H1 (cell line): ENCODE data around the gene TNFSF18. TPM values are rescaled to one million over a fixed set of nuclear protein-coding genes. Genes with fewer than 3 reads are reported as not detected.

Experiments used
- CTCF ChIA-PET: fragments of 300-600 bp; sonication (Branson Sonifier 250); formaldehyde crosslinking; loops from one replicate; lab custom pipeline; 2021; ENCODE audit not compliant: partially characterized antibody; lab: Charles Lee
- POLR2A ChIA-PET: fragments of 300-600 bp; sonication (Branson Sonifier 250); formaldehyde crosslinking; loops from one replicate; lab custom pipeline; 2021; ENCODE audit warnings: inconsistent platforms; ENCODE audit not compliant: partially characterized antibody; lab: Charles Lee
- DNase-seq, 2 experiments: peaks; one replicate each; pipeline versions ENCODE4 v3.0.0 to v3.0.0-alpha.2; 2010 to 2022; ENCODE audit warnings: low spot score in 2 of 2, low read depth in 1 of 2, mixed read lengths in 1 of 2
- FAIRE-seq: peaks from 2 replicates; lab custom pipeline; 2011; peaks lifted over from hg19 to GRCh38; lab: Jason Lieb, UNC
- H2AFZ ChIP-seq: 2 replicates; pipeline ENCODE4 v1.8.1; 2012; ENCODE audit warnings: low read length, inconsistent platforms
- H2AK5ac ChIP-seq: 2 replicates; pipeline ENCODE4 v1.6.1; 2013; ENCODE audit warnings: low read depth, low read length
- H2BK120ac ChIP-seq: replicated peaks from 2 replicates; pipeline ENCODE3; 2013; ENCODE audit warnings: low read depth, low read length, inconsistent platforms
- H2BK12ac ChIP-seq: 2 replicates; pipeline ENCODE4 v1.6.1; 2013; ENCODE audit warnings: low read depth, low read length
- H2BK15ac ChIP-seq: 2 replicates; pipeline ENCODE4 v1.6.1; 2013; ENCODE audit warnings: low read length
- H2BK20ac ChIP-seq: 2 replicates; pipeline ENCODE4 v1.6.1; 2013; ENCODE audit warnings: low read length
- H2BK5ac ChIP-seq: 2 replicates; pipeline ENCODE4 v1.6.1; 2013; ENCODE audit warnings: low read depth, low read length
- H3K14ac ChIP-seq: 2 replicates; pipeline ENCODE4 v1.6.1; 2013; ENCODE audit warnings: inconsistent platforms; ENCODE audit not compliant: insufficient read length
- H3K18ac ChIP-seq: 2 replicates; pipeline ENCODE4 v1.6.1; 2013; ENCODE audit warnings: low read length; ENCODE audit errors: extremely low read depth
- H3K23ac ChIP-seq: 2 replicates; pipeline ENCODE4 v1.6.1; 2013; ENCODE audit warnings: inconsistent platforms; ENCODE audit not compliant: insufficient read length
- H3K23me2 ChIP-seq: 2 replicates; pipeline ENCODE4 v1.6.1; 2013; ENCODE audit warnings: low read depth, low read length
- H3K27ac ChIP-seq: 2 replicates; pipeline ENCODE4 v1.6.1; 2011; ENCODE audit warnings: low read depth, low read length, inconsistent platforms
- H3K27me3 ChIP-seq, 4 experiments: replicated peaks in 1 of 4; 1 replicate in 1 of 4; 2 replicates in 3 of 4; pipeline versions ENCODE4 v1.6.1 to v1.8.1; 2011 to 2013; ENCODE audit warnings: low read length in 3 of 4, mild to moderate bottlenecking in 3 of 4, inconsistent platforms in 2 of 4, mixed read lengths in 2 of 4, moderate library complexity in 1 of 4; ENCODE audit not compliant: control insufficient read depth in 3 of 4, insufficient read depth in 3 of 4; ENCODE audit errors: extremely low read depth in 1 of 4
- H3K36me3 ChIP-seq, 4 experiments: 2 replicates each; pipeline versions ENCODE4 v1.6.1 to v1.8.1; 2011 to 2013; ENCODE audit warnings: mild to moderate bottlenecking in 4 of 4, low read length in 3 of 4, moderate library complexity in 2 of 4, control low read depth in 1 of 4, inconsistent platforms in 1 of 4; ENCODE audit not compliant: insufficient read depth in 4 of 4, control insufficient read depth in 2 of 4
- H3K4ac ChIP-seq: replicated peaks from 2 replicates; pipeline ENCODE3; 2013; ENCODE audit warnings: low read length, low read depth, mixed read lengths, inconsistent platforms; ENCODE audit not compliant: insufficient read length
- H3K4me1 ChIP-seq, 4 experiments: replicated peaks in 1 of 4; 1 replicate in 1 of 4; 2 replicates in 3 of 4; pipeline versions ENCODE4 v1.6.1 to v1.8.1; 2011 to 2013; ENCODE audit warnings: low read length in 3 of 4, inconsistent platforms in 2 of 4, mixed read lengths in 1 of 4; ENCODE audit not compliant: insufficient read depth in 4 of 4, control insufficient read depth in 3 of 4
- H3K4me2 ChIP-seq, 2 experiments: 2 replicates each; pipeline versions ENCODE4 v1.6.1 to v1.8.1; 2011 to 2013; ENCODE audit warnings: low read depth in 2 of 2, low read length in 2 of 2, control low read depth in 1 of 2, inconsistent platforms in 1 of 2, mild to moderate bottlenecking in 1 of 2; ENCODE audit not compliant: insufficient read depth in 1 of 2
- H3K4me3 ChIP-seq, 4 experiments: fragments of 200-600, 300-600 bp in 1 of 4; sonication (generic), shearing (Covaris generic), sonication (Bioruptor Twin) in 1 of 4; 2 replicates each; pipeline versions ENCODE4 v1.5.1 to v1.8.1; 2011 to 2016; ENCODE audit warnings: low read length in 4 of 4, low read depth in 3 of 4, control low read depth in 2 of 4, inconsistent platforms in 2 of 4, mild to moderate bottlenecking in 2 of 4, mixed read lengths in 1 of 4, moderate library complexity in 1 of 4; ENCODE audit not compliant: insufficient read depth in 2 of 4; ENCODE audit errors: extremely low read depth in 1 of 4
- H3K56ac ChIP-seq: replicated peaks from 2 replicates; pipeline ENCODE3; 2013; ENCODE audit warnings: low read depth, mild to moderate bottlenecking, mixed read lengths, low read length, inconsistent platforms; ENCODE audit not compliant: insufficient read length
- H3K79me1 ChIP-seq: 2 replicates; pipeline ENCODE4 v1.6.1; 2013; ENCODE audit warnings: low read depth, low read length, control low read depth
- H3K79me2 ChIP-seq, 2 experiments: 2 replicates each; pipeline versions ENCODE4 v1.6.1 to v1.8.1; 2012 to 2013; ENCODE audit warnings: low read length in 2 of 2, mild to moderate bottlenecking in 2 of 2, inconsistent platforms in 1 of 2; ENCODE audit not compliant: insufficient read depth in 2 of 2, control insufficient read depth in 1 of 2
- H3K9ac ChIP-seq, 4 experiments: replicated peaks in 1 of 4; 1 replicate in 1 of 4; 2 replicates in 3 of 4; pipeline versions ENCODE4 v1.6.1 to v1.8.1; 2011 to 2013; ENCODE audit warnings: low read depth in 3 of 4, low read length in 3 of 4, control low read depth in 2 of 4, mild to moderate bottlenecking in 2 of 4, moderate library complexity in 2 of 4, inconsistent platforms in 1 of 4; ENCODE audit errors: extremely low read depth in 1 of 4
- H3K9me3 ChIP-seq, 2 experiments: 2 replicates each; pipeline versions ENCODE4 v1.6.1 to v1.8.1; 2012 to 2013; ENCODE audit warnings: mild to moderate bottlenecking in 2 of 2, moderate library complexity in 2 of 2, control low read depth in 1 of 2, inconsistent platforms in 1 of 2, low read depth in 1 of 2, low read length in 1 of 2, mixed read lengths in 1 of 2; ENCODE audit not compliant: insufficient read depth in 2 of 2
- H4K20me1 ChIP-seq, 2 experiments: replicated peaks in 1 of 2; 2 replicates each; pipeline versions ENCODE3 to v1.8.1; 2011 to 2013; ENCODE audit warnings: inconsistent platforms in 2 of 2, low read length in 2 of 2, mild to moderate bottlenecking in 1 of 2; ENCODE audit not compliant: insufficient read depth in 2 of 2, control insufficient read depth in 1 of 2
- H4K5ac ChIP-seq: 2 replicates; pipeline ENCODE4 v1.6.1; 2013; ENCODE audit warnings: low read length, low read depth, mixed read lengths, inconsistent platforms; ENCODE audit not compliant: insufficient read length
- H4K8ac ChIP-seq: 2 replicates; pipeline ENCODE4 v1.8.0; 2013; ENCODE audit warnings: mild to moderate bottlenecking, moderate library complexity, low read length, inconsistent platforms; ENCODE audit not compliant: insufficient read depth; ENCODE audit errors: extremely low read depth
- H4K91ac ChIP-seq: replicated peaks from 2 replicates; pipeline ENCODE3; 2013; ENCODE audit warnings: low read length, mixed read lengths, inconsistent platforms; ENCODE audit not compliant: insufficient read length
- ASH2L ChIP-seq: fragments of 200-600, 300-600 bp; sonication (generic); IDR thresholded peaks from one replicate; pipeline ENCODE4 v1.7.1; 2017; ENCODE audit warnings: low read length
- E2F6 ChIP-seq: IDR thresholded peaks from 2 replicates; pipeline ENCODE4 v1.6.1; 2012; ENCODE audit warnings: inconsistent platforms
- FOSL1 ChIP-seq: IDR thresholded peaks from 2 replicates; pipeline ENCODE4 v1.6.1; 2011; ENCODE audit warnings: mild to moderate bottlenecking, low read depth, low read length, moderate library complexity; ENCODE audit not compliant: insufficient read depth
- GTF2F1 ChIP-seq: IDR thresholded peaks from 2 replicates; pipeline ENCODE4 v1.6.1; 2012; ENCODE audit warnings: low read depth, low read length, improper control_type of control experiment, borderline replicate concordance
- MAFK ChIP-seq: IDR thresholded peaks from 2 replicates; pipeline ENCODE4 v1.6.1; 2012; ENCODE audit warnings: low read depth, mild to moderate bottlenecking, improper control_type of control experiment, low read length
- SRF ChIP-seq: IDR thresholded peaks from 2 replicates; pipeline ENCODE4 v1.6.1; 2011; ENCODE audit warnings: mild to moderate bottlenecking, low read depth, low read length, moderate library complexity
- TAF7 ChIP-seq: optimal IDR thresholded peaks from 2 replicates; pipeline ENCODE3; 2011; ENCODE audit warnings: low read depth, mild to moderate bottlenecking, inconsistent platforms, low read length, moderate library complexity, borderline replicate concordance
- WGBS, 2 experiments: shearing (Covaris generic) in 1 of 2; methylation state at CpG; one replicate each; pipeline versions ENCODE4 v1.1.6 to v1.1.7; 2013 to 2015; ENCODE audit warnings: low lambda C conversion rate in 2 of 2, mixed read lengths in 2 of 2, inconsistent platforms in 1 of 2, low coverage in 1 of 2, missing lambda C conversion rate in 1 of 2; ENCODE audit not compliant: insufficient replicate concordance in 2 of 2, insufficient coverage in 1 of 2, insufficient read length in 1 of 2; ENCODE audit errors: extremely low coverage in 1 of 2, missing lambda C conversion rate in 1 of 2; 5-methylcytosine and 5-hydroxymethylcytosine counted together
- polyA plus RNA-seq, 7 experiments: library from polyadenylated mRNA; depleted of rRNA in 3 of 7; stranded (reverse) in 5 of 7; unstranded in 2 of 7; fragments of >200 nt in 5 of 7; fragments of 200-250 nt in 2 of 7; gene quantifications; 1 replicate in 5 of 7; 2 replicates in 1 of 7; 4 replicates in 1 of 7; pipeline versions ENCODE4 v1.2.1 to v1.2.3, GENCODE V29; 2011 to 2013; ENCODE audit warnings: missing spikeins in 2 of 7, mixed read lengths in 2 of 7
- total RNA-seq: library from RNA; stranded (reverse); fragmentation: NEBNext Ultra II Directional; extraction: Animal tissue kit (Norgen Biotek cat#: 25700); gene quantifications from 2 replicates; pipeline ENCODE4 v1.2.1, GENCODE V29; 2021

Gene TNFSF18
- total and polyA plus RNA-seq, 2 of the 8 experiments (the other 6 are each of a cell fraction or from before 2014, with no cell fraction given) = not detected

GRCh38 chr1:173044656-173045055 is 6.1 kb downstream of the TNFSF18 start:
- H2BK5ac ChIP-seq = no peak overlapping the region
- DNase-seq = no peak
- H2AFZ ChIP-seq = no peak overlapping the region
- no peaks in the 10 kb centered on the region; the same call in 1 of the 2 replicates for H3K23me2 ChIP-seq
- CTCF ChIA-PET = interaction anchor here (2.6 kb wide), 1 partner anchor 11 kb away, joined by 7 read pairs; no protein-coding TSS in a partner anchor
- H3K79me1 ChIP-seq = no peaks in the 10 kb centered on the region
- POLR2A ChIA-PET = no interaction called here
- no peak overlapping the region for H3K27ac ChIP-seq
- WGBS, 2 experiments = 100% methylated on average over 1 of the region's 1 CpG; no CpG with 5 or more reads in 1 of the 2 experiments
- no peaks in the 10 kb centered on the region for H4K20me1 ChIP-seq
- H2AK5ac ChIP-seq = no peak overlapping the region
- H4K91ac ChIP-seq = no peak overlapping the region
- H3K56ac ChIP-seq = no peak overlapping the region
- H3K23ac ChIP-seq = no peak overlapping the region
- H3K9ac ChIP-seq = no peak overlapping the region
- FAIRE-seq = no peak
- no peak overlapping the region for H4K5ac ChIP-seq
- no peaks in the 10 kb centered on the region for H3K79me2 ChIP-seq
- no peak overlapping the region for H2BK120ac ChIP-seq
- no peaks in the 10 kb centered on the region for H3K9me3 ChIP-seq
- no peak overlapping the region for H2BK20ac ChIP-seq
- no peak overlapping the region for H3K18ac ChIP-seq
- H2BK12ac ChIP-seq = no peak overlapping the region
- H3K14ac ChIP-seq = no peak overlapping the region
- H4K8ac ChIP-seq = no peak overlapping the region
- no peak overlapping the region for H3K4ac ChIP-seq
- no peaks in the 10 kb centered on the region for H3K36me3 ChIP-seq
- no peak overlapping the region for H2BK15ac ChIP-seq
- H3K27me3 ChIP-seq = no peaks in the 10 kb centered on the region
- H3K4me2 ChIP-seq = no peak overlapping the region
- no peak overlapping the region for H3K4me3 ChIP-seq
- no peaks in the 10 kb centered on the region for H3K4me1 ChIP-seq
- TF ChIP-seq E2F6 = no peak
- no peak for TF ChIP-seq GTF2F1
- no peak for TF ChIP-seq FOSL1
- TF ChIP-seq MAFK = no peak
- no peak for TF ChIP-seq TAF7
- TF ChIP-seq ASH2L = no peak
- TF ChIP-seq SRF = no peak
